Esophagus muscularis mucosa (tissue), 2 donors: ENCODE results near the gene CENPVL1.

Source experiments
- POLR2A ChIP-seq: fragments of 450-650 bp; IDR thresholded peaks from one replicate; pipeline ENCODE4 v1.6.1; 2017; ENCODE audit warnings: antibody characterized with exemption, moderate library complexity, mild to moderate bottlenecking, low read depth
- POLR2AphosphoS5 ChIP-seq, 2 donors: sonication (generic); formaldehyde crosslinking; IDR thresholded peaks; one replicate each; pipeline ENCODE4 v1.6.1; 2017; ENCODE audit warnings: antibody characterized with exemption in 2 of 2

DNA sequence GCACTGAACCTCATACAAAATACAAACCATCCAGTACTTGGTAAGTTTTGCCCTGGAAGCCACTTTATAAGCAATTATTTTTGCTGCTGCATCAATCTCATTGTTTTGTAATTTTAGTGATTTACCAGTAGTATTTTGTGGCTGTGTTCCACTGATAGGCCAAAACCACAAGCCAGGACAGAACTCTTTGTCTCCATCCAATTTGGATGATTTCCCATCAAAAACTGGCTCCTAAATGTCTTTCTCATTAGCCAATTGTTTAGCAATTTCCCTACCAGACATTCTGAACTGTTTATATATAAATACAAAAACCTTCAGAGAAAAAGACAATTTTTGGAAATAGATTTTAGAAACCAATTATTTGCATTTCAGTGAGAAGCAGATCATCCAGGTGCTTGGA lies 37.4 kb downstream of the CENPVL1 start:
- TF ChIP-seq POLR2A (no peak), POLR2AphosphoS5 (IDR thresholded peaks at IDR 0.05) (no peak)
